NAMALWA (cell line): ENCODE data around the gene ARHGAP12.

Experiments
- DNase-seq: peaks from one replicate; pipeline ENCODE4 v3.0.0-alpha.2; 2015; ENCODE audit warnings: low spot score

Gene ARHGAP12

DNA sequence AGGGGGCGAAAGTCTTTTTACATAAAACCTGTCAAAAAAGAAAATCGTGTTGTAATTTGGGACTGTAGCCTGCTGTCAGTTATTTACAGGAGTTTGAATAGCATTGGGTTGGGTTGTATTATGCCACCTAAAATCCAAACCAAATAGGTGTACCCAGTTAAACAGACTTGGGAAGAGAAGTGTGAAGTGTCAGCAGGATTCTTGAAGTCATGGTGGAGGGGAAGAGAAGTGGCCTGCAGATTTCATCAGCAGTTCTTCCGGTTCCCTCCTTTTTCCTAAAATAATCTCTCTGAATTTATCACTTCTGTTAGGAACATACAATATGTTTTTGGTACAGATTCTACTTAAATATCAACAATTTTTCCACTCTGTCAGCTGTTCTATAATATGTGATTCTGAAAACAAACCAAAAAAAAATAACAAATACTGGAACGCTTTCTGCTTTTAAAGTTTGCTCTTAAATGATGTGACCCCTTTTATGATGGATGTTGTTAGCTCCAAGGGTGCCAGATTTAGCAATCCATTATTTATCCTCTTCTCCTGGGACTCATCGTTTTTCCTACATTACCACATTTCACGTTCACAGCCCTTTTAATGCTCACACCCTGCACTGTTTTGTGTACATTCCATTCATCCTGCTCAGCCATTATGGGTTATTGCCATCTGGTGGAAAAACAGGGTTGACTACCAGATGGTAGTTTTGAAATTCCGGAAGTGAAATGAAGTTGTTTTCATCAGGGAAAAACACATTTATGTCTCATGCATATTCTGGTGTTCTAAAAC is 18.7 kb upstream of the ARHGAP12 start:
- peak; percentile 61 for DNase-seq

DNA sequence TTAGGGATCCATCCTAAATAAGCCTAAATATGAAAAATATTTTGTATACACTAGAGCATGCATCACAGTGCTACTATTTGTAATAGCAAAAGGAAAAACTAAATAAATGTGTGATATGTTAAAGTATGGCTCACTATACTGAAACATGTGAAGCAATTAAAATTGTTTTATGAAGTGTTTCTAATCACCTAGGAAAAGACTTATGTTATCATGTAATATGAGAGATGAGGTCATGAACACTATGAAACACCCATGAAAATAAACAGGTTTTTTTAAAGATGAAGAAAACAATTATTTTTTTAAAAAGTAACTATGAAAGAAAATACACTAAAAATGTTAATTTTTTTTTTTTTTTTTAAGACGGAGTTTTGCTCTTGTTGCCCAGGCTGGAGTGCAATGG is 16.8 kb upstream of the ARHGAP12 start:
- DNase-seq: no peak

DNA sequence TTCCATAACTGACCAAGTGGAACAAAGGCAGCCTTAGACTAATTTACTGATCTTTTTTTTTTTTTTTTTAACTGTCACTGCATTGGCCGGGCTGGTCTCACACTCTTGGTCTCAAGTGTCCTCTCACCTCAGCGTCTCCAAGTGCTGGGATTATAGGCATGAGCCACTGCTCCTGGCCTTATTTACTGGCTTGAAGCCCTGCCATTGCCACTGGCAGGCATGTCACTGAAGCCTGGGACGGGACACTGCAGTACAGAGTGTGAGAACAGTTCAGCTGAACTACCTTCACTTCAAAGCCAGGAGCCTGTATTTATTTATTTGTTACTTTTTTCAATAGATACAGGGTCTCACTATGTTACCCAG is 15.4 kb upstream of the ARHGAP12 start:
- no peak for DNase-seq

DNA sequence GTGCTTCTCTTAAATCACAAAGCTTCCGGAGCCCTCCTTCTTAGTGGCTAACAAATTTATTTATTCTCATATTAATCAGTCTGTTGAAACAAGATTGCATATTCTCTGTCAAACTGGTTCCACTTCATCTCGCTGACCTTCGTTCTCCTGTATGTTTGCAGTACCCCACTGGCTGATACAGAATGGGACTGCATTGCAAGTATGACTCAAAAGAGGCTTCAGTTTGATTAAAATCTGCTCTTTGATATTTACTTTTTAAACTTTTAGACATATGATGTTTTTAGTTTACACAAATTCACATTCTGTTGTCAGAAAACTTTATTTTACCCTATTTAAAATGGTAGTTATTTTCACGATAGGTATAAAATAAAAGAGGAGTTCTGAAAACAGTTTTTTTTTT is 14.3 kb upstream of the ARHGAP12 start:
- DNase-seq: no peak

DNA sequence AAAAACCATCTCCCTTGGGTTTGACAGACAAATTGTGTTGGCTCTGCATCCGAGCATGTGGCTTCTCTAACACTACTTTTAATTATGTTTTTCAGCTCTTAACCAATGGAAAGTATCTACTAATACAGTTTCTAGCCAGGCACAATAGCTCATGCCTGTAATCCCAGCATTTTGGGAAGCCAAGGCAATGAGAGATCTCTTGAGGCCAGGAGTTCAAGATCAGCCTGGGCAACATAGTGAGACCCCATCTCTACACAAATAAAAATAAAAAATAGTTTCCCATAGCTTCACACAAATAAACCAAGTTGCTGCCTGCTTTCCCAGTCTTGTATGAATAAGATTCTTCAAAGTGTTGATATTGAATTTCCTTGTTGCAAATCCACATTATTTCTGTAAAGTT is 13.8 kb upstream of the ARHGAP12 start:
- no peak for DNase-seq

DNA sequence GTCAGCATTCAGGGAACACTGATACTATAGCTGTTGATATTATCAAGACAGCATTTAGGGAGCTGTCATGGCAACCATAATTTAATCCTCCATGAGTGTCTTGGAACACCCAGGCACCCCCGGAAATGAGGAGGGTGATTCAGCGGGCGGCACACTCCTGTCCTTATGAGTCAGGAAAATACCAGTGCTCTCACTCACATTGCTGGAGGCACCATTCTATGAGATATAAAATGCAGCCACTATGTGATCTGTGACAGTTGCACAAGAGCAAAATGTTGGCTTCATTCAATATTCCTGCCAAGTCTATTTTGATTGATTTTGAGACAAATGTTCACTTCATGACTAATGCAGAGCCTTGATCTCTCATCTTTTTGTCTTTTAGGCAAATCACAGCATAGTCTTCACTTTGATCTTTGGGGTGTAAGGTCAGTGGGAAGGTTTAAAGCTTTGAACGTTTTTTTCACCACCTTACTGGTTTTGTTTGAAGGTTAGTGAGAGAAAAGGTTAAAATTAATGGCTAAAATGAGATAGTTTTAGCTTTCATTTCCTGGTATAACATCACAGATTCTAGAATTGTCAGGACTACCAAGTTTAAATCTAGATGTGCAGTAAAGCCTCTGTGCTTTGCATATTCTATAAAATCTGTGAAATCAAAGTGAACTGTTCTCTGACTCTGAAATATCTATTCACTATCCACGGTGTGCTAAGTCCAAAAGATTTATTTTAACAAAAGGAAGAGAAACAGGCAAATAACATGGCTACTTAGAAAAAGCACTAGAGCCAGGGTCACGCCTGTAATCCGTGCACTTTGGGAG is 12.4 kb upstream of the ARHGAP12 start:
- no peak for DNase-seq

DNA sequence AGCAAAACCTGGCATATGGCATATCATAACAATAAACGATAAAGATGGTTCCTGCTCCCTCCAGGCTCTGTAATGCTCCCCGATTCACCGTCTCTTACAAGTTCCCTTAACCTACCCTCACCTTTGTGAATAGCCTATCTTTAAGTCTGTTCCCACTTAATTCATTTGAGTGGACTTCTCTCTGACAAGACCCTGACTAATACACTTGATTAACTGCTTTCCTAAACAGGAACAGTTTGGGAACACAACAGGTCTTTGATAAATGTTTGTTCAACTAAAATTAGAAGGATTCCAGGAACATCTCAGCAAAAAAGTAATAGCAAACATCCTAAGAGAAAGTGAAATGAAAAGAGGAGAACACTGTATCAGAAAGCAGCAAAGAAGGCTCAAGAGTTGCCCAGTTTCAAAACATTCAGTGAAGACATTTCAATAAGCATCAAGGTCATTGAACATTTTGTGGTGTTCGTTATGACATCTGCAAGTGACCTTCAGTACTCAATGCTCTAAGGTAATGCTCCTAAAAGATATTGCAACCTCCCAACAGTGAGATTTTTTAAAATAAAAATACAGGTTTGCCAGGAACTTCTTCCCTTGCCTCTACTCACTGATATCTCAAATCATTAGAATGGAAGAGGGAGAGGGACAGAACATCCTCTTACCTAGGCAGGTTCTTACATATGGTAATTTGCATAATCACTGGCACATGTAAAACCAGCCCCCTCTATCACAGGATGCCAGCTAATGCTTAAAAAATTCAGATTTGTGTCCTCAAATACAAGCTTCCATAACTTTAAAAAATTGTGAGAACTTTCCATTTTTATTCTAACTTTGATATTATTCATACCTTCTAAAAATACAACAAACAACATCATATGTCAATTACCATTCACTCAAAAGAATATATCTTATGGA is 11.4 kb upstream of the ARHGAP12 start:
- no peak for DNase-seq

DNA sequence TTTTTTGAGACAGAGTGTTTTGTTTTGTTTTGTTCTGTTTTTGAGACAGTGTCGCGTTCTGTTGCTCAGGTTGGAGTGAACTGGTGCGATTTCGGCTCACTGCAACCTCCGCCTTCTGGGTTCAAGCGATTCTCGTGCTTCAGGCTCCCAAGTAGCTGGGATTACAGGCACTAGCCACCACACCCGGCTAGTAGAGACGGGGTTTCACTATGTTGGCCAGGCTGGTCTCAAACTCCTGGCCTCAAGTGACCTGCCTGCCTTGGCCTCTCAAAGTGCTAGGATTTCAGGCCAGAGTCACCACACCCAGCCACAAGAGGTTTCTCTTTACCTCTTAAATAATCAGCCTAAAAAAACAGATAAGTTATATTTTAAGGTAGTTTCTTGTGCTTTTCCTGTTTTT is 8.7 kb upstream of the ARHGAP12 start:
- DNase-seq: no peak

DNA sequence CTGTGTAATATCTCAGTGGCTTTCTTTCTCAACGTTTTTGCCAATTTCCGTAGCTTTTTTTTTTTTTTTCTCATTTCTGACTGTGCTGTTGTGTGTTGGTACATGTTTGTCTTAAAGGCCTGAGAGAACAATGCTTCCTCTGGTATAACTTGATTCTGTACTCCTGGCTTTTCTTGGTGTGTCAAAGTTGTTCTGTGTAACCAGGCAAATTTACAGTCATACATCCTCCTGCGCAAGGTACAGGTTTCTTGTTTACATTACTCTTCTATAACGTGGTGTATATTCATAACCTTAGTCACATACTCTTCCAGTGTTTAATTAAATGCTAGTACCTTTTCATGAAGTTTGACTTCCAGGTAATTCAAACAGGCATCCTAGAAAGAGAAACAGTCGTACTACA is 8.3 kb upstream of the ARHGAP12 start:
- no peak for DNase-seq

DNA sequence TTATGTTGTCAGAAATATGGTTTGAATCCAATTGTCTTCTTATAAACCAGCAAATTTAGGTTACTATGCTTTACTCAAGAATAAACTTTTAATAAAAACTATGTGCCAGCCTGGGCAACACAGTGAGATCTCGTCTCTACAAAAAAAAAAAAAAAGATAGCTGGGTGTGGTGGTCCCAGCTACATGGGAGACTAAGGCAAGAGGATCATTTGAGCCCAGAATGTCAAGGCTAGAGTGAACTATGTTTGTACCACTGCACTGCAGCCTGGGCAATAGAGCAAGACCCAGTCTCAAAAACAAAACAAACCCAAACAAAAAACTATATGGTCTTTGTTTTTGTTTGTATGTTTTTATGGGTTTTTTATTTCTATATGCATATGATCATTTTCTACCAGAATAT is 7.5 kb upstream of the ARHGAP12 start:
- DNase-seq: no peak

DNA sequence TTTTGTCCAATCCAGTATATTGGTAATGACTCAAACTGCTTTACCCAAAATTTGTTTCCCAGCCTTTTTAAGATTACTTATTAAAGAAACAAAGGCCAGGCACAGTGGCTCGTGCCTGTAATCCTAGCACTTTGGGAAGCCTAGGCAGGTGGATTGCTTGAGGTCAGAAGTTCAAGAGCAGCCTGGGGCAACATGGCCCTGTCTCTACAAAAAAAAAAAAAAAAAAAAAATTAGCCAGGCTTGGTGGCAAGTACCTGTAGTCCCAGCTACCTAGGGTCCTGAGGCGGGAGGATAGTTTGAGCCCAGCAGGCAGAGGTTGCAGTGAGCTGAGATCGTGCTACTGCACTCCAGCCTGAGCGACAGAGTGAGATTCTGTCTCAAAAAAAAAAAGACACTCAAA is 7.0 kb upstream of the ARHGAP12 start:
- DNase-seq: no peak

DNA sequence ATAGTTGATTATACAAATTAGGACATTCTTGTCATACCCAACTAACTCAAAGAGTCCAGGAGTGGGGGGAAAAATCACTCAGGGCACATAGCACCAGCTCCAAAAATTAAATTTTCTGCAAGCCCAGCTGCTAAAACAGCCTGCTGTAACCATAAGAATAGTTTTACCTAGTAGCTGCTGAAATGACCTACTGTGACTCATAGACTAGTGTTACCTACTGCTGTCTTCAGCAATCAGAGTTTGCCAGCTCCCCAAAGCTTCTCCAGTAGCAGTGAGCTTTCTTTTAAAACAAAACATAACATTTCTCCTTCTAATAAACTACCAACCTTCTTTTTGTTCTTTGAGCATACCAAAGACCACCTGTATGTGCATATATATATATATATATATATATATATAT is 4.2 kb upstream of the ARHGAP12 start:
- no peak for DNase-seq

DNA sequence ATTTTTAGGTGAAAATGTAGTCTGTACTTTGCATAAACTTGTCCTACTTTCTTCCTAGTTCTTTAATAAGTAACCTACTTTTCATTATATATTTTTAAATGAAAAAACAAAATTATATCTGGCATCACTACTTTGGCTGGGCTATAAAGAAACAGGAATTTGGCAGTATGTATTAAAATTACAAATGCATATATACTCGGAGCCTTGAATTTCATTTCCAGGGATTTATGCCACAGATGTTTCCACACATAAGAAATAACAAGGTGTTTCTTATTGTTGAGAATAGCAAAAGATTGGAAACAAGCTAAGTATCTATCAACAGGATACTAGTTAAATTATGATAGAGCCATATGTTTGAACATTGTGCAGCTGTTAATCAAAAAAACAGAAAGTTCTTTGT is 2.2 kb upstream of the ARHGAP12 start:
- no peak for DNase-seq

DNA sequence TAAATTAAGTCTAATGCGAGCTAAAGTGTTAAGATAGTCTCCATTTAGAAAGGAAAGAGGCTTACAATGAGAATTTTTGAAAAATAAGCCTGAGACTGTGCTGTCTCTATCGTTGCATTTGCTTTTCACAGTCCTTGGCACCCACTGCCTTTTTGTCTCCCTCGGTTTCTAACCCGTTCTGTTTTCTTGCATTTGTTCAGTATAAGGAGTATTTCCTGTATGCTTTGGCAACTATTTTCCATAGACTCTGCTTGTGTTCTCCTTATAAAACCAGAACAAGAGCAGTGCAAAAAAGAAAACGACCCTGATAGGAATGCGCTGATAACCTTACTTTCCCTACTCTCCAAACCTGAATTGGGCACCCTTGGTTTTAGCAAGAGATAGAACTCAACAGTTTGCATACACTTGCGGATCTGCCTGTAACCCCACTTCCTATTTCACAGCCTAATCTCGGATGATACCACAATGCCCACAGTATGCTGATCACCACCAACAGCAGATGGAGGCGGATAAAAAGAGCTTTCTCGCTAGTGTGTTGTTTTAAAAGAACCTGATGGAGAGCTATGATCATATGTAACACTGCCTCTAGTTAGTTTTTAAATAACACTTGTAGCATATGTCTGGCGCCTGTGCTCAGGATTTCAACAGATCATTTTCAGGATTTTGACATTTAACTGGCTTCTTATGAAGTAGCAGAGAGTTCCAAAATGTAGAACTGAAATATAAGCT is 1.6 kb upstream of the ARHGAP12 start:
- DNase-seq: peak; percentile 87

DNA sequence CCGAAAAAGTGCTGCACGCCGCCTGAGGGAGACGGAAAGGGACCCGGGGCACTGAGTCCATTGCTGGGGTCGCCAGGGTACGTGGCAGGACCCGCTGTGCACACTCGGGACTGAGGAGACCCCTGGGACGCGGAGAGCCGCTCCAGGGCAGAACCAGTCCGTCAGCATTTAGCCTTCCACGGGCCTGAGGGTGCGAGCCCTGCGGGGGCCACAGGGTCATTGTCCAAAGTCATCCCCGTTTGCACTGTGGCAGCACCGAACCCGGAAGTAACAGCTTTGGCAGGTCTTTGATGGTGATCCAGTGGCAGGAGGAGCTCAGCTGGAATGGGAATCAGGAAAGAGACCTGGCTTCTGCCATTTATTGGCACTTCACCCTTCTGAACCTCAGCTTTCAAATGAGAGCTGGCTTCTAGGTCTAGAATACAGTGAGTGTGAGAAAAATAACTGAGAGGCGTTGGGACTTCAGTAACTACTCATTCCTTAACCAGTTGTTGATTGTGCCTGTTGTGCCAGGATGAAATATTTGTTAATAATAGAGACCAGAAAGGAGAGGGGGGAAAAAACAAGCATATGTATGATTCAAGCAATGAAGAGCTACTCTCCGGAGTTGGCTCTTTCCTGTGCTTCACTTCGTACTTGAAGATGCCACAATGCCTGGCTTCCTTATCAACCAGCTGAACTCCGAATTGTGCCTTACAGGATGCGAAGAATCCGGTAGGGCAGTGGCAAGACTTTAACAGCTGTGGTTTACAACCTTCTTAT is 811 bp upstream of the ARHGAP12 start:
- DNase-seq: peak; percentile 62

DNA sequence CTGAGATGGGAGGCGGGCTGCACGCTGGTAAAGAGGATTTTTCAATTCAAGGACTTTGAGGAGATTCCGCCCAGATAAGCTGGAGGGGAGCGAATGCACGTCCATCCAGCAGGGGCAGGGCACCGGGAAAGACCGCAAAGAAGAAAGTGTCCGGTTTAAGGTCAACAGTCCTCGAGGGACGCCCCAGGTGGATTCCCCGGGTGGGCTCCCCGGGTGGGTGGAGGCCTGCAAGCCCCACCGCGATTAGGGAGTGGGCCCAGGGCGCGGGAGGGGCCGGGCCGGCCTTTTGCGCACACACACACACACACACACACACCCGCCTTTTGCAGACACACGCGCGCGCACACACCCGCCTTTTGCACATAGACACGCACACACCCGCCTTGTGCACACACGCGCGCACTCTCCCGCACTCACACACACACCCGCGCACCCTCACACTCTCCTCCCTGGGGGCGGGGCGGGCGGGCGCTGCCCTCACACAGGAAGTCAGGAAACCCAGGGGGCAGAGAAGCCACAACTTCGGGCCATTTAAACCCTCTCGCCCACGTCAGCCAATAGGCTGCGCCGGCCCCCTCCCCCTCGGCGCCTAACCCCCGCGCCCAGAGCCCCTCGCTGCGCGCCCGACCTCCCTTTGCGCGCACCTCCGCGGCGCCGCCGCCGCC is 615 bp downstream of the ARHGAP12 start:
- no peak for DNase-seq

DNA sequence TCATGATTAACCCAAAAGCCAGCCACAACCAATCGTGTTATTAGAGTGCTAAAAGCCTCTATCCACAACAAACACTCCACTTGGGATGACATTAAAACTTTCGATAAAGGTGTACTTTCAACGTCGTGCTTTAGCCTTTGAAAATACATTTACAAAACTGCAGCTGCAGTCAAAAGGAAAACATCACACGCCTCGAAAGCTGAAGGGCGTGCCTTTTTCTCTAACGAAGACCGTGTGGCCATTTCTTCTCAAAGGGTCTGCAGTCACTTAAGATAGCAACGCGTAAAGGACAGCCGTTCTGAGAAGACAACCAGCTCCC is 1.1 kb downstream of the ARHGAP12 start:
- DNase-seq: peak; percentile 74

DNA sequence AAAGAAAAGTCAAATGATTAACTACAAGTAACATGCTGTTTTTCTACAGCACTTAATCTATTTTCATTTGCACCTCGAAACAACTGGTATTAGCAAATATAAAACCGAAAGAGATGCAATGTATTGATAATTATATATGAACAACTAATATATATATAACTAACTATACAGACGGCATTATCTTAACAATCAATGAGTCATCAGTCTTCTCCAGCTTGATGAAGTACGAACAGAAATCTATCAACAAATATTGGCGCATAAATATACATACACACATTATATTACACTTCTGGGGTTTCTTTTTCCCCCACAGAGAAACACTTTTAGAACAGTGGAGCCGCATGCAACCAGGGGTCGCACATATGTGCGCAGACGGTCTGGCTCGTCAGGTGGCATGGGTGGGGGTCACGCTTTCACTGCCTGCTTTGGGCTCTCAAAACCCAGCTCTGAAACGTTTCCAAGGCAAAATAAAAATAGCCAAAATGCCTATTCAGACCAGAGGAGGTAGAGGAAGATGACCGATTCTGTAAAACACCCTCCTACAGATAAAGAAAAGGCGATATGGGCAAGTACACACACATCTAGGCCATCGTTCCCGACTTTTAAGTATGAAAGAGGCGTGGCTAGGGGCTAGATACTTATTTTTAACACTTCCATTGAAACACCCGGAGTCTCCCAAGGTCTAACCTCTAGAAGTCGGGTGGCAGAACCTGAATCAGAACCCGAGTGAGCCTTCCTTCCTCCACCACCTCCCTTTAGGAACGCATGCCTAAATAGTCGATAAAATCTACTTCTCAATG is 1.7 kb downstream of the ARHGAP12 start:
- DNase-seq: no peak

DNA sequence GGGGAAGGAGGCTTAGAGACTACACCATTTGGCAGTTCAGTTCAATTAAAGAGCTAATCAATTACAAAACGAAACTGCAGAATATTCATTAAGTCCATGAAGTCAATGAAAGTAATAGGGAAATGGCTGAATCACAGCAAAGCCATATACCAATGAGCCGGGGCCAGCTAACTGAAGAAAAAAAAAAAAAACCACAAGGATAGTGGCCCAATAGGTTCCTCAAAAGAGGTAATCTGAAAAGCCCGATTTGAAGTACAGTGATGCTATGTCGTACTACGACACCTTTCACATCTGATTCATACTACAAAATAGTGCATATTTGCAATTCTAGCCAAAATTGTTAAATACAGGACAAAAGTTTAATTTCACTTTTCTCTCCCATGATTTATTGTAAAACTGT is 2.5 kb downstream of the ARHGAP12 start:
- DNase-seq: no peak

DNA sequence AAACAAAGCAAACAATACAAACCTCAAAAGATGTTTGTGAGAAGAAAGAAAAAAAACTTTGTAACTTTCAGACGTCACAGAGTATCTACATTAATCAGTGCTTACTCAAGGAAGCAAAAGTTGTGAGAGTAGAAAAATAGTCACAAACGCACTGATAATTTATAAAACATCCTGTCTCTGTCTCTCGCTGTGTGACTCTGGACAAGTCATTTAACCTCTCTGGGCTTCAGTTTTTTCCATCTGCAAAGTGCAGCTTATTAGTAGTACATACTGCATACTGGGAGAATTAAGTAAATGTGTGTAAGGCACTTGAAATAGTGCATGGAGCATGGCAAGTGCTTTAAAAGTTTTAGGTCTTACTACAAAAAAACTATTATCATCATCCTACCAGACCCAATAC is 3.8 kb downstream of the ARHGAP12 start:
- DNase-seq: no peak
